H9 (cell line): ENCODE data around the gene EXOC3L1. TPM values are rescaled to one million over a fixed set of nuclear protein-coding genes. Genes with fewer than 3 reads are reported as not detected.
A peak's percentile ranks its signal among the peaks of the same experiment; 100 is the strongest.

Source experiments
- DNase-seq: peaks from one replicate; pipeline ENCODE4 v3.0.0-alpha.2; 2017
- H2AFZ ChIP-seq: one replicate; pipeline ENCODE4 v1.6.1; 2013; ENCODE audit warnings: mild to moderate bottlenecking, low read length, control low read depth, moderate library complexity
- H2AK5ac ChIP-seq: 2 replicates; pipeline ENCODE4 v1.6.1; 2013; ENCODE audit warnings: low read length, control low read depth, mixed read lengths; ENCODE audit not compliant: insufficient read length
- H2BK120ac ChIP-seq: one replicate; pipeline ENCODE4 v1.6.1; 2013; ENCODE audit warnings: low read depth, mild to moderate bottlenecking, low read length, control low read depth, inconsistent platforms; ENCODE audit not compliant: poor library complexity, severe bottlenecking
- H2BK12ac ChIP-seq: 2 replicates; pipeline ENCODE4 v1.6.1; 2013; ENCODE audit warnings: low read length, control low read depth, mixed read lengths, low read depth; ENCODE audit not compliant: insufficient read length
- H2BK15ac ChIP-seq: 2 replicates; pipeline ENCODE4 v1.6.1; 2013; ENCODE audit warnings: low read depth, low read length, control low read depth
- H2BK20ac ChIP-seq: one replicate; pipeline ENCODE4 v1.6.1; 2013; ENCODE audit warnings: low read depth, mild to moderate bottlenecking, low read length, control low read depth, inconsistent platforms; ENCODE audit not compliant: poor library complexity, severe bottlenecking
- H2BK5ac ChIP-seq: 2 replicates; pipeline ENCODE4 v1.6.1; 2013; ENCODE audit warnings: low read length, control low read depth, mixed read lengths; ENCODE audit not compliant: insufficient read length
- H3K14ac ChIP-seq: 2 replicates; pipeline ENCODE4 v1.6.1; 2013; ENCODE audit warnings: low read length, control low read depth; ENCODE audit not compliant: insufficient read depth
- H3K18ac ChIP-seq: 2 replicates; pipeline ENCODE4 v1.6.1; 2013; ENCODE audit warnings: low read depth, mild to moderate bottlenecking, mixed read lengths, low read length, control low read depth; ENCODE audit not compliant: insufficient read length
- H3K23ac ChIP-seq: 2 replicates; pipeline ENCODE4 v1.6.1; 2013; ENCODE audit warnings: low read length, control low read depth, mixed read lengths, low read depth; ENCODE audit not compliant: insufficient read length
- H3K23me2 ChIP-seq: 2 replicates; pipeline ENCODE4 v1.6.1; 2013; ENCODE audit warnings: low read depth, mild to moderate bottlenecking, mixed read lengths, low read length, control low read depth; ENCODE audit not compliant: insufficient read length, poor library complexity, severe bottlenecking
- H3K27ac ChIP-seq: 2 replicates; pipeline ENCODE4 v1.5.1; 2013; ENCODE audit warnings: low read length, control low read depth, mixed read lengths, low read depth; ENCODE audit not compliant: insufficient read length
- H3K27me3 ChIP-seq: 2 replicates; pipeline ENCODE4 v1.6.1; 2013; ENCODE audit warnings: low read length, control low read depth, inconsistent platforms; ENCODE audit not compliant: insufficient read depth
- H3K4ac ChIP-seq: 2 replicates; pipeline ENCODE4 v1.6.1; 2013; ENCODE audit warnings: low read depth, mild to moderate bottlenecking, control low read depth, inconsistent platforms, low read length, moderate library complexity
- H3K4me1 ChIP-seq: 2 replicates; pipeline ENCODE4 v1.6.1; 2013; ENCODE audit warnings: low read length, control low read depth, inconsistent platforms; ENCODE audit not compliant: insufficient read depth
- H3K4me2 ChIP-seq: 2 replicates; pipeline ENCODE4 v1.6.1; 2013; ENCODE audit warnings: low read length, control low read depth, mixed read lengths; ENCODE audit not compliant: insufficient read length, insufficient read depth
- H3K56ac ChIP-seq: 2 replicates; pipeline ENCODE4 v1.6.1; 2013; ENCODE audit warnings: low read depth, mild to moderate bottlenecking, mixed read lengths, low read length, control low read depth; ENCODE audit not compliant: insufficient read length
- H3K79me1 ChIP-seq: 2 replicates; pipeline ENCODE4 v1.6.1; 2013; ENCODE audit warnings: low read depth, mild to moderate bottlenecking, moderate library complexity, low read length, control low read depth, inconsistent platforms; ENCODE audit not compliant: insufficient read depth, poor library complexity, severe bottlenecking
- H3K79me2 ChIP-seq: 2 replicates; pipeline ENCODE4 v1.6.1; 2013; ENCODE audit warnings: low read length, control low read depth, inconsistent platforms; ENCODE audit not compliant: insufficient read depth
- H3K9ac ChIP-seq: 2 replicates; pipeline ENCODE4 v1.6.1; 2013; ENCODE audit warnings: low read length, control low read depth, mixed read lengths; ENCODE audit not compliant: insufficient read length; ENCODE audit errors: extremely low read depth
- H3K9me3 ChIP-seq: one replicate; pipeline ENCODE4 v1.6.1; 2013; ENCODE audit warnings: low read depth, low read length, inconsistent platforms; ENCODE audit not compliant: control insufficient read depth
- H3T11ph ChIP-seq: one replicate; pipeline ENCODE4 v1.6.1; 2013; ENCODE audit warnings: mild to moderate bottlenecking, low read length, control low read depth, inconsistent platforms
- H4K20me1 ChIP-seq: one replicate; pipeline ENCODE4 v1.6.1; 2013; ENCODE audit not compliant: control insufficient read depth, insufficient read length, insufficient read depth
- H4K5ac ChIP-seq: 2 replicates; pipeline ENCODE4 v1.6.1; 2013; ENCODE audit warnings: low read depth, mild to moderate bottlenecking, mixed read lengths, low read length, control low read depth; ENCODE audit not compliant: insufficient read length
- H4K8ac ChIP-seq: replicated peaks from 2 replicates; pipeline ENCODE4 v1.6.1; 2013; ENCODE audit warnings: low read length, control low read depth, mixed read lengths, low read depth; ENCODE audit not compliant: insufficient read length
- H4K91ac ChIP-seq: 2 replicates; pipeline ENCODE4 v1.6.1; 2013; ENCODE audit warnings: low read depth, mild to moderate bottlenecking, moderate library complexity, mixed read lengths, low read length, control low read depth; ENCODE audit not compliant: insufficient read length
- H3K27ac Mint-ChIP-seq, 3 experiments: 2 replicates in 2 of 3; 3 replicates in 1 of 3; pipeline ENCODE4 v1.8.0; 2020 to 2021; ENCODE audit warnings: mixed read lengths in 3 of 3, mild to moderate bottlenecking in 1 of 3, moderate library complexity in 1 of 3
- H3K27me3 Mint-ChIP-seq: 2 replicates; pipeline ENCODE4 v1.8.0; 2021; ENCODE audit warnings: low read depth, mild to moderate bottlenecking, moderate library complexity, mixed read lengths
- H3K36me3 Mint-ChIP-seq, 3 experiments: 2 replicates in 2 of 3; 3 replicates in 1 of 3; pipeline ENCODE4 v1.8.0; 2020 to 2021; ENCODE audit warnings: low read depth in 3 of 3, mixed read lengths in 3 of 3; ENCODE audit not compliant: insufficient read depth in 1 of 3
- H3K4me1 Mint-ChIP-seq, 2 experiments: 2 replicates each; pipeline ENCODE4 v1.8.0; 2020; ENCODE audit warnings: mixed read lengths in 2 of 2
- H3K4me3 Mint-ChIP-seq, 2 experiments: 2 replicates in 1 of 2; 3 replicates in 1 of 2; pipeline ENCODE4 v1.8.0; 2020 to 2021; ENCODE audit warnings: mild to moderate bottlenecking in 2 of 2, mixed read lengths in 2 of 2, moderate library complexity in 1 of 2
- H3K9me3 Mint-ChIP-seq, 2 experiments: 2 replicates in 1 of 2; 3 replicates in 1 of 2; pipeline ENCODE4 v1.8.0; 2020; ENCODE audit warnings: mild to moderate bottlenecking in 2 of 2, mixed read lengths in 2 of 2, moderate library complexity in 1 of 2
- CTCF ChIP-seq: fragments of 200-600 bp; sonication (generic); conservative IDR thresholded peaks from 3 replicates; pipeline ENCODE4 v1.8.0; 2021; ENCODE audit warnings: antibody characterized with exemption, mild to moderate bottlenecking
- WGBS: extraction: QIAGEN DNeasy Blood & Tissue Kit; methylation state at CpG from one replicate; pipeline ENCODE4 v1.1.7; 2013; ENCODE audit warnings: missing lambda C conversion rate, low lambda C conversion rate, mixed read lengths; ENCODE audit not compliant: insufficient read length; ENCODE audit errors: extremely low coverage; 5-methylcytosine and 5-hydroxymethylcytosine counted together
- total RNA-seq: library from RNA; stranded (reverse); gene quantifications from 2 replicates; pipeline ENCODE4 v1.2.1, GENCODE V29; 2021

The EXOC3L1 gene
- total RNA-seq, 1 experiment from 2014 or later: 3.3 TPM

GRCh38 chr16:67162506-67163163, 27.3 kb downstream of the EXOC3L1 start:
- H3K9me3 Mint-ChIP-seq: peaks cover 2 to 3% of the 10 kb centered on the region in 2 experiments; a peak in 2 of 5 replicates
- Histone ChIP-seq H3K23ac (no peak overlapping the region), H3T11ph (no peak overlapping the region), H3K14ac (no peak overlapping the region), H3K9ac (no peak overlapping the region), H2BK5ac (no peak overlapping the region), H4K5ac (no peak overlapping the region), H4K20me1 (no peaks in the 10 kb centered on the region), H3K79me2 (no peaks in the 10 kb centered on the region), H3K27ac (no peak overlapping the region), H2BK120ac (no peak overlapping the region), H2BK15ac (no peak overlapping the region), H2BK20ac (no peak overlapping the region), H2AK5ac (no peak overlapping the region), H2BK12ac (no peak overlapping the region), H2AFZ (no peak overlapping the region), H3K9me3 (no peaks in the 10 kb centered on the region), H3K79me1 (no peaks in the 10 kb centered on the region), H3K18ac (no peak overlapping the region), H3K23me2 (peaks cover 14% of the 10 kb centered on the region), H3K56ac (no peak overlapping the region), H3K4me1 (no peaks in the 10 kb centered on the region), H4K8ac (no peak overlapping the region), H3K27me3 (peaks cover 95% of the 10 kb centered on the region), H4K91ac (no peak overlapping the region), H3K4ac (no peak overlapping the region), H3K4me2 (peak overlapping the region; percentile 20)
- no CpG with 5 or more reads among the region's 44 CpGs for WGBS
- no peak for TF ChIP-seq CTCF
- DNase-seq: no peak
- peak overlapping the region in 1 of 2 experiments; percentile 68; a peak in 3 of 5 replicates for H3K4me3 Mint-ChIP-seq
- H3K27me3 Mint-ChIP-seq: peaks cover 99% of the 10 kb centered on the region
- H3K27ac Mint-ChIP-seq: no peak overlapping the region
- H3K36me3 Mint-ChIP-seq: no peaks in the 10 kb centered on the region; a peak in 1 of 7 replicates
- peaks cover 9 to 42% of the 10 kb centered on the region in 2 experiments for H3K4me1 Mint-ChIP-seq
